ENCODE results near the gene C1orf159. TPM values are rescaled to one million over a fixed set of nuclear protein-coding genes. Genes with fewer than 3 reads are reported as not detected.

The C1orf159 gene
- total RNA-seq, 3 donors from 2014 or later = 22.3 to 27.6 (median 26.8) TPM

- Mint-ChIP-seq H3K27me3 (ENCODE audit: low read depth) (peaks cover 6% of the 10 kb centered on the region), H3K9me3 (no peaks in the 10 kb centered on the region), H3K4me3 (no peak overlapping the region), H3K4me1 (ENCODE audit: low read depth) (no peaks in the 10 kb centered on the region), H3K36me3 (ENCODE audit: insufficient read depth) (no peaks in the 10 kb centered on the region)
- ATAC-seq = no peak
- DNase-seq = no peak
These were observed 62.9 kb downstream of the C1orf159 start for GRCh38 chr1:1053022-1053421.

DNA sequence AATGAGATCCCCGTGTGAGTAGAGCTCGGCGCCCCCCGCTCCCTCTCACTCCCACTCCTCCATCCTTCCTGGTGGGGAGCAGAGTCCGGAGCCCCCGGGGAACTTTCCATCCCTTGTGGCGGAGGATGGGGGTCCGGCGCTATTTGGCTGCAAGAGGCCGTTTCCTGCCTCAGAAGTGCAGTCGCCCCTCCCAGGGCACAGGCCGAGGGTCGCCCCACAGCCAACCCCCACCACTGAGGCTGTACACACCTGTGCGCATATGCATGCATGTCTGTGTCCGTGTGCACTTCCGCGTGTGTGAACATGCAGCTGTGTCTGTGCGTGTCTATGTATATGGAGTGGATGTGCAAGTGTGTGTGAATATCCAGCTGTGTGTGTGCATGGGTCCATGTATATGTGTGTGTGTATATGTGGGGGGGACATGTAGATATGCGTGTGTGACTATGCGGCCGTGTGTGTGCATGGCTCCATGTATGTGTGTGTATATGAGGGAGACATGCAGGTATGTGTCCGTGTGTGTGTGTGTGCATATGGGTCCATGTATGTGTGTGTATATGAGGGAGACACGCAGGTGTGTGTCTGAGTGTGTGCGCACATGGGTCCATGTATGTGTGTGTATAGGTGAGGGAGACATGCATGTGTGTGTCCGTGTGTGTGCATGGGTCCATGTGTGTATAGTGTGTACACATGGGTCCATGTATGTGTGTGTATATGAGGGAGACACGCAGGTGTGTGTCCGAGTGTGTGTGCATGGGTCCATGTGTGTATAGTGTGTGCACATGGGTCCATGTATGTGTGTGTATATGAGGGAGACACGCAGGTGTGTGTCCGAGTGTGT is 63.7 kb downstream of the C1orf159 start:
- Mint-ChIP-seq H3K4me3 (no peak overlapping the region), H3K9me3 (no peaks in the 10 kb centered on the region), H3K27me3 (ENCODE audit: low read depth) (no peaks in the 10 kb centered on the region), H3K4me1 (ENCODE audit: low read depth) (no peaks in the 10 kb centered on the region), H3K36me3 (ENCODE audit: insufficient read depth) (no peaks in the 10 kb centered on the region)
- DNase-seq = no peak
- ATAC-seq = no peak

- no peaks in the 10 kb centered on the region for H3K9me3 Mint-ChIP-seq
- no peaks in the 10 kb centered on the region for H3K4me1 Mint-ChIP-seq (ENCODE audit: low read depth)
- no peaks in the 10 kb centered on the region for H3K27me3 Mint-ChIP-seq (ENCODE audit: low read depth)
- DNase-seq = no peak
- H3K36me3 Mint-ChIP-seq (ENCODE audit: insufficient read depth) = no peaks in the 10 kb centered on the region
- no peak for ATAC-seq
- no peak overlapping the region for H3K4me3 Mint-ChIP-seq
These were observed 64.6 kb downstream of the C1orf159 start for GRCh38 chr1:1051127-1051810.

DNA sequence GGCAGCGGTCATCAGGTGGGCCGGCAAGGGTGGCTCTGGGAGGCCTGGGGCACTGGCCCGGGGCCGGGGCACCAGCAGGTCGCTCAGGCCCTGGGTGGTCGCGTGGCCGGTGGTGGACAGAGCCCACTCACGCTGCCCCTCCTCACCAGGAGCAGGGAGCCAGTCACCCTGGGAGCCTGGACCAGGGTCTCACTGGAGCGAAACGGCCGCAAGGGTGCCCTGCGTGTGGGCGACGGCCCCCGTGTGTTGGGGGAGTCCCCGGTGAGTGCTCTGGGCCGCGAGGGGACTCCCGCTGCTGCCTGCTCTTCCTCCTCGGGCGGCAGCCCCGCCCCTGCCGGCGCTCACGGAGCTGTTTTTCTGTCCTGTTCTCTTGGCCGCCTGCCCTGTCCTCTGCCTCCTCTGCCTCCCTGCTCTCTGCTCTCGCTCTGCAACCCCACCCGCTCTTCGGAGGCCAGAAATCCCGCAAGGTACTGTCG is 65.3 kb downstream of the C1orf159 start:
- Mint-ChIP-seq H3K4me1 (ENCODE audit: low read depth) (no peaks in the 10 kb centered on the region), H3K27me3 (ENCODE audit: low read depth) (no peaks in the 10 kb centered on the region), H3K36me3 (ENCODE audit: insufficient read depth) (no peaks in the 10 kb centered on the region), H3K9me3 (no peaks in the 10 kb centered on the region), H3K4me3 (no peak overlapping the region)
- DNase-seq = no peak
- ATAC-seq = no peak

- ATAC-seq (no peak), DNase-seq (no peak)
- Mint-ChIP-seq H3K4me3 (no peak overlapping the region), H3K9me3 (no peaks in the 10 kb centered on the region), H3K27me3 (ENCODE audit: low read depth) (no peaks in the 10 kb centered on the region), H3K4me1 (ENCODE audit: low read depth) (no peaks in the 10 kb centered on the region), H3K36me3 (ENCODE audit: insufficient read depth) (no peaks in the 10 kb centered on the region)
These were observed 66.3 kb downstream of the C1orf159 start for GRCh38 chr1:1049318-1050165.

- DNase-seq = no peak
- H3K4me3 Mint-ChIP-seq = no peak overlapping the region
- no peaks in the 10 kb centered on the region for H3K4me1 Mint-ChIP-seq (ENCODE audit: low read depth)
- no peaks in the 10 kb centered on the region for H3K27me3 Mint-ChIP-seq (ENCODE audit: low read depth)
- no peaks in the 10 kb centered on the region for H3K36me3 Mint-ChIP-seq (ENCODE audit: insufficient read depth)
- no peaks in the 10 kb centered on the region for H3K9me3 Mint-ChIP-seq
- ATAC-seq = no peak
These were observed 67.1 kb downstream of the C1orf159 start for GRCh38 chr1:1048765-1049164.

GRCh38 chr1:1047963-1048362 is 67.9 kb downstream of the C1orf159 start:
- DNase-seq = no peak
- H3K36me3 Mint-ChIP-seq (ENCODE audit: insufficient read depth) = no peaks in the 10 kb centered on the region
- no peak for ATAC-seq
- no peaks in the 10 kb centered on the region for H3K9me3 Mint-ChIP-seq
- H3K27me3 Mint-ChIP-seq (ENCODE audit: low read depth) = no peaks in the 10 kb centered on the region
- H3K4me3 Mint-ChIP-seq = no peak overlapping the region
- H3K4me1 Mint-ChIP-seq (ENCODE audit: low read depth) = no peaks in the 10 kb centered on the region

GRCh38 chr1:1047407-1047806 is 68.5 kb downstream of the C1orf159 start:
- Mint-ChIP-seq H3K4me1 (ENCODE audit: low read depth) (no peaks in the 10 kb centered on the region), H3K4me3 (no peak overlapping the region), H3K27me3 (ENCODE audit: low read depth) (no peaks in the 10 kb centered on the region), H3K36me3 (ENCODE audit: insufficient read depth) (no peaks in the 10 kb centered on the region), H3K9me3 (no peaks in the 10 kb centered on the region)
- ATAC-seq (no peak), DNase-seq (no peak)

GRCh38 chr1:1046767-1047166 is 69.1 kb downstream of the C1orf159 start:
- no peaks in the 10 kb centered on the region for H3K9me3 Mint-ChIP-seq
- H3K36me3 Mint-ChIP-seq (ENCODE audit: insufficient read depth) = no peaks in the 10 kb centered on the region
- no peaks in the 10 kb centered on the region for H3K27me3 Mint-ChIP-seq (ENCODE audit: low read depth)
- H3K4me1 Mint-ChIP-seq (ENCODE audit: low read depth) = no peaks in the 10 kb centered on the region
- H3K4me3 Mint-ChIP-seq = no peak overlapping the region
- DNase-seq (no peak), ATAC-seq (no peak)

DNA sequence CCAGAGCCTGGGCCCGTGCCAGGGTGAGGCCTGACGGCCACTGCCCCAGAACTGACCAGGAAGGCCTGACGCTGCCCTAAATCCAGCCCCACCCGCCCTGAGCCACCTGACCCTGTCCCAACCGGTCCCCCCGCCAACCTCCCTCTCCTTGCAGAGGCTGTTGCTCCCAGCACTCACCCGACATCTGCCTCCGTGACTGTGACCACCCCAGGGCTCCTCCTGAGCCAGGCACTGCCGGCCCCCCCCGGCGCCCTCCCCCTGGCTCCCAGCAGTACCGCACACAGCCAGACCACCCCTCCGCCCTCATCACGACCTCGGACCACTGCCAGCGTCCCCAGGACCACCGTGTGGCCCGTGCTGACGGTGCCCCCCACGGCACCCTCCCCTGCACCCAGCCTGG is 69.6 kb downstream of the C1orf159 start:
- ATAC-seq (no peak), DNase-seq (no peak)
- Mint-ChIP-seq H3K4me3 (no peak overlapping the region), H3K4me1 (ENCODE audit: low read depth) (no peaks in the 10 kb centered on the region), H3K27me3 (ENCODE audit: low read depth) (no peaks in the 10 kb centered on the region), H3K9me3 (no peaks in the 10 kb centered on the region), H3K36me3 (ENCODE audit: insufficient read depth) (no peaks in the 10 kb centered on the region)

DNA sequence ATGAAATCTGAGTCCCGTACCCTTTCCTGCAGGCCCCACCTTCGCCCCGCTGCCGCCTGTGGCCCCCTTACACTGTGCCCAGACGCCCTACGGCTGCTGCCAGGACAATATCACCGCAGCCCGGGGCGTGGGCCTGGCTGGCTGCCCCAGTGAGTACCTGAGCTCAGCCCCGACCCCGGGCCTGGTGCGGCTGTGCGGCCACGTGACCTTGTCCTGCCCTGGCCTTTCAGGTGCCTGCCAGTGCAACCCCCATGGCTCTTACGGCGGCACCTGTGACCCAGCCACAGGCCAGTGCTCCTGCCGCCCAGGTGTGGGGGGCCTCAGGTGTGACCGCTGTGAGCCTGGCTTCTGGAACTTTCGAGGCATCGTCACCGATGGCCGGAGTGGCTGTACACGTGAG is 70.8 kb downstream of the C1orf159 start:
- Mint-ChIP-seq H3K4me3 (no peak overlapping the region), H3K27me3 (ENCODE audit: low read depth) (no peaks in the 10 kb centered on the region), H3K36me3 (ENCODE audit: insufficient read depth) (no peaks in the 10 kb centered on the region), H3K9me3 (no peaks in the 10 kb centered on the region), H3K4me1 (ENCODE audit: low read depth) (peaks cover under 1% of the 10 kb centered on the region)
- no peak for ATAC-seq
- DNase-seq = no peak

GRCh38 chr1:1044455-1045078 is 71.3 kb downstream of the C1orf159 start:
- H3K36me3 Mint-ChIP-seq (ENCODE audit: insufficient read depth) = no peaks in the 10 kb centered on the region
- DNase-seq = no peak
- ATAC-seq = no peak
- H3K27me3 Mint-ChIP-seq (ENCODE audit: low read depth) = peaks cover 2% of the 10 kb centered on the region
- no peak overlapping the region for H3K4me3 Mint-ChIP-seq
- peaks cover 5% of the 10 kb centered on the region for H3K4me1 Mint-ChIP-seq (ENCODE audit: low read depth)
- no peaks in the 10 kb centered on the region for H3K9me3 Mint-ChIP-seq

DNA sequence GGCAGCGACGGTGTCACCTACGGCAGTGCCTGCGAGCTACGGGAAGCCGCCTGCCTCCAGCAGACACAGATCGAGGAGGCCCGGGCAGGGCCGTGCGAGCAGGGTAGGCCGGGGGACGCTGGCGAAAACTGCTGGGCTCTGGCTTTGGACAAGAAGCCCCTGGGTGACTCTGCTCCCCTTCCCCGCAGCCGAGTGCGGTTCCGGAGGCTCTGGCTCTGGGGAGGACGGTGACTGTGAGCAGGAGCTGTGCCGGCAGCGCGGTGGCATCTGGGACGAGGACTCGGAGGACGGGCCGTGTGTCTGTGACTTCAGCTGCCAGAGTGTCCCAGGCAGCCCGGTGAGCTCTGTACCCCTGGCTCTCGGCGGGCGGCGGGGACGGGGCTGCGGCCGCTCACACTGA is 72.0 kb downstream of the C1orf159 start:
- no peaks in the 10 kb centered on the region for H3K9me3 Mint-ChIP-seq
- ATAC-seq (no peak), DNase-seq (no peak)
- H3K4me3 Mint-ChIP-seq = no peak overlapping the region
- H3K27me3 Mint-ChIP-seq (ENCODE audit: low read depth) = peaks cover 7% of the 10 kb centered on the region
- H3K4me1 Mint-ChIP-seq (ENCODE audit: low read depth) = peaks cover 11% of the 10 kb centered on the region
- no peaks in the 10 kb centered on the region for H3K36me3 Mint-ChIP-seq (ENCODE audit: insufficient read depth)

GRCh38 chr1:1043411-1043810 is 72.5 kb downstream of the C1orf159 start:
- H3K9me3 Mint-ChIP-seq = no peaks in the 10 kb centered on the region
- H3K36me3 Mint-ChIP-seq (ENCODE audit: insufficient read depth) = no peaks in the 10 kb centered on the region
- H3K4me3 Mint-ChIP-seq = no peak overlapping the region
- H3K27me3 Mint-ChIP-seq (ENCODE audit: low read depth) = peaks cover 12% of the 10 kb centered on the region
- peaks cover 16% of the 10 kb centered on the region for H3K4me1 Mint-ChIP-seq (ENCODE audit: low read depth)
- DNase-seq (no peak), ATAC-seq (no peak)
